ENCODE results near the gene ALKBH3.

Gene ALKBH3

DNA sequence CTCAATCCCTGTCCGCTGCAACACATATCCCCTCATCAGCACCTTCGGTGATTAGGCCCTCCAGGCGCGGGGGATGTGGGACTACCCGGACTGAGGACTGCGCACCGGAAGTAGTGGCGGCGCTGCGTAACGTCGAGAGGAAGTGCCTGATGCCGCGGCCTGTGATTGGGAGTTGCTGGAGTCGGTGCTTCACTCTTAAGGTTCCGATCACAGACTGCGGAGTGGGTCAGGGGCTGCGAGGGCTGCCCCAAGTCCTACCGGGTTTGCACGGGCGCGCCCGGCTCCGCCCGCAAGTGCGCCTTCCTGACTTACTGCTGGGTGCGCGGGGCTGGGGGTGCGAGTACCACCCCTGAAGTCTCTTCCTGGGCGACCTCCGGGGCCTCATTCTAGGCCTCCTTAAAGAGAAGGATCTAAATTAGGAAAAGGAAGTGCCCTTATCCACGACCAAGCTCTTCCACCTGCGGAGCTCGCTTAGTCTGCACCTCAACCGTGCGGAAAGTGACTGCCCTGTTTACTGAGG is at the start of gene ALKBH3:
TSS of gene ALKBH3 (plus strand) at position 192 of the 520 bp plus-strand sequence. CDS start 1,822 bp downstream, outside the sequence.
- DNase-seq (ENCODE audit: low read depth in 2 of 2), result peak; percentile 86 to 90

GRCh38 chr11:43830928-43831440 is 49.6 kb upstream of the ALKBH3 start:
- DNase-seq (ENCODE audit: low read depth in 2 of 2), result peak; percentile 31 to 44

- DNase-seq (ENCODE audit: low read depth in 2 of 2), result no peak
Observed at GRCh38 chr11:43832536-43832935, 48.1 kb upstream of the ALKBH3 start.

DNA sequence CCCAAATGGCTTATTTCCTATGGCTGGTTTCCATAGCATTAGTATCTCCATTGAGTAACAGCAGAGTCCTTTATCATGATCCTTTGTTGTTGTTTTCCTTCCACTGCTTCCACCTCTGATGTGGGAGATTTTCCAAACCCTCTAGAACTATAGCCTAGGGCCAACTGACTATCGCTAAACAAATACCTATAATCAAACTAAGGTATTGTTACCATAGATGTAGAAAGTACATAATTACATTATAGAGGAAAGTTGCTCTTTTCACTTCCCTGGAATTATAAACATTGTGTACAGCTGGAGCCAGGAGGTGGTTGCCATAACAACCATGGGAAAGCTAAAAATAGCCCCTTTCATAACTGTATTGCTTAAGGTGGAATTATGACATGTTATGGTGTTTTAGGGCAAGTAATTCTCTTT is 47.0 kb upstream of the ALKBH3 start:
- no peak for DNase-seq (ENCODE audit: low read depth in 2 of 2)

DNA sequence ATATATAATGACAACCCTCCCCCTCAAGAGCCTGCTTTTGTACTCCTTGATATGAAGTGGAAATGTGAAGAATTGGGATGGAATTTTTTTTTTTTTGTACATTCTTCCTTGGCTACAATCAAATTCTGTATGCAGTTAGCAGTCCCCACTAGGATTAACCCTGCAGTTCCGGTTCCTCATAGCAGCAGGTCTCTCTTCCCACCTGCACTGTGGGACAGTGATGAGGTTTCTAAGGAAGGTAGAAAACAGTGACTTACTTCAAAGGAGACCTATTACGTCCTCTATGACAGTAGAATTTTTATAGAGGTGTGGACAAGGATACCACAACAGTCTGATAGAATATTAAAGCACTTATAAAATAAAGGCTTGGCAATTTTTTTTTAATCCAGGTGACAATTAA is 46.3 kb upstream of the ALKBH3 start:
- DNase-seq (ENCODE audit: low read depth in 2 of 2), result no peak

DNA sequence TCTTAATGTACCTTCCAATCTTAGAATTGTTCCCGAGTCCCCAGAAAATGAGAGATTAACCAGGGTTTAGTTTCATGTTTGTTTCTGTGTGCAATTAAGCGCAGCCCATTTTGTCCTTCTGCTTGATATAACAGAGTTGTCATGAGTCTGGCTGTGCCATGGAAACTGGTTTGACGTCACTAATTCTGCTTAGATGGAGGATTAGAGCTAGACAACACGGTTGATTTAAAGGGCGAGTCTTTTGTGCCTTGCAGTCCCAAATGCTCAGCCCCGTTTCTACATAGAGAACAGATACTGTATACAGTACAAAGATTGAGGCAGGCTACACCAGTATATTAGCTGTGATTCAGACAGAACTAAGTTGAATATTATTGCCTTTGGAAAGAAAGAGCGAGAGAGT is 45.5 kb upstream of the ALKBH3 start:
- DNase-seq (ENCODE audit: low read depth in 2 of 2), result no peak

GRCh38 chr11:43837879-43838278 is 42.8 kb upstream of the ALKBH3 start:
- DNase-seq (ENCODE audit: low read depth in 2 of 2), result no peak

DNA sequence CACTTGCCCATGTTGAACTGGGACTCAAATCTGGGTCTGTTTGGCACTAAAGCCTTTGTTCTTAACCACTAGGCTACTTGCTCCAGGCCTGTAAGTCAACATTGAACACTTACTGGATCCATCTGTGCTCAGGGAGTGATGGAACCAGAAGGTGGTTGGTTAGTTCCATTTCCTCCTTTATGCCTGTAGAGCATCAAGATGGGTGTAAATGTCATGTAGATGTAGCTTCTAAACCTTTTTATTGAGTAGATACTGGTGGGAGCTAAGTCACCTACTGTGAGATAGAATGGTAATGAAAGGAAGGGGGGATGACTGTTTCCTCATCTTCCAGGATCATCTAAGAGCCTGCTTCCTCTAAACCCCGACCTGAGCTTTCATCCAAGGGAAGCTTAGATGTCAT is 38.6 kb upstream of the ALKBH3 start:
- no peak for DNase-seq (ENCODE audit: low read depth in 2 of 2)

DNA sequence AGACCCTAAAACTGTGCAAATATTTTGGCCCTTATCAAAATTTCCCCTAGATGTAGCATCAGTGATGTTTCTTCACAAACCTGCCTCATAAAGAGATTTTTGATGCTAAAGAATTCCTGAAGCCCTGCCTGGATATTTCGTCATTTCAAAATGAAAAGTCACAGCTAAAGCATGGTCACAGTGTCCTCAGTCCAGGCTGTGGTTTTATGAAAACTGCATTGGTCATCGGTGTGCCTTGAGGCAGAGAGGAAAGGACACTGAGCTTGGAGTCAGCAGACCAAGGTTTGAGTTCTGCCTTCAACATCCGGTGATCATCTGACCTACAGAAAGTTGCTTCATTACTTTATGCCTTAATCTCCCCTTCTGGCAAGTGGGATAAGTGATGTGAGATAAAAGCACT is 34.8 kb upstream of the ALKBH3 start:
- DNase-seq (ENCODE audit: low read depth in 2 of 2), result no peak

DNA sequence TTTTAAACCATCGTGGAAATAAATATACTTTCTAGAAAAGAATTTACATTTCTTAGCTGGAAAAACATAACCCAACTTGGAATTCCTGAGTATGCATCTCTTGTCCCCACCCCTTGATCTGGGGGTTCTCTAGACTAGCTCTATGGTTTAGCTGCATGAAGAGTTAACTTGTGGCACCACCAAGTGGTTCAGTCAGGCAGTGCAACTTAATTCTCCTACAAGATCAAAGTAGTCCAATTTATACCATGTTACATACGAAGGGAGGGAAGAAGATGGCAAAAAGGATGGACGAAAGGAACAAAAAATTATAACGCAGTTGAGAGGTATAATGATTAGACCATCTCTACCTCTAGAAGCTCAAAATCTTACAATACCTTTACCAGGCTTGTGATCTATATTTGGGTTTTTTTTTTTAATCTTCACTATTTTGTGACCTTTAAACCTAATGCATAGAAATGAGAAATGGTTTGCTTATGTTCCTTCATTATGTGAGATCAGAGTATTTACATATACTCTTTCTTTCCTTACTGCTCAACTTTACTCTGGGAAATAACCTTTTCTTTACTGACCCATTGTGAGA is 28.5 kb upstream of the ALKBH3 start:
- peak; percentile 49 to 56 for DNase-seq (ENCODE audit: low read depth in 2 of 2)

DNA sequence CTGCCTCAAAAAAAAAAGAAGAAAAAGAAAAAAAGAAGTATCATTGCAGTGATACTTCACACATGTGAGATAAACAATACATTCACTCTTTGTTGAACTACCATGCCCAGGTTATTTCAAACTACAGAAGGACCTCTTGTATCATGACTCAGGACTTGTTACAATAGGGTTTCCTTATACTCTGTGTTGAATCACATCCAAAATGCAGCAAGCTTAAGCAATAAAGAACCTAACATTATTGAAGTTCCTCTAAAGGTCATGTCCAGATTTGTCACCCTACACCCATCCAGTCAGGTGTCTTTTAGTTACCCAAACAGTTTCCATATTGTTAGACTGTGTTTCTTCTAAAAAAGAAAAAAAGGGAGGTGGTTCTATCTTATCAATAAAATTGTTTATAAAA is 26.9 kb upstream of the ALKBH3 start:
- no peak for DNase-seq (ENCODE audit: low read depth in 2 of 2)

DNA sequence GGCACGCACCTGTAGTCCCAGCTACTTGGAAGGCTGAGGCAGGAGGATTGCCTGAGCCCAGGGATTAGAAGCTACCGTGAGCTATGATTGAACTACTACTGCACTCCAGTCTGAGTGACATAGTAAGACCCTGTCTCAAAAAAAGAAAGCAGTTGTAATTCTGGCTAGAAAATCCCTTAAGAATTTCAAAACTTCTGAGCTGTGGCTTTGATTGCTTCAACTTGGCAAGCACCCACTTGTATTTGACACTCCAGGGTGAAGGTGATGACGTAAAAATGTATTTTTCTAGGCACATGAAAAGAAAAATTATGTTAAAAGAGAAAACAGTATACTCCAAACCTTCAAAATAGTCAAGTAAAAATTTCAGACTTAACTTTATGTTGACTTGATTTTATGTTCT is 23.6 kb upstream of the ALKBH3 start:
- DNase-seq (ENCODE audit: low read depth in 2 of 2), result no peak

DNA sequence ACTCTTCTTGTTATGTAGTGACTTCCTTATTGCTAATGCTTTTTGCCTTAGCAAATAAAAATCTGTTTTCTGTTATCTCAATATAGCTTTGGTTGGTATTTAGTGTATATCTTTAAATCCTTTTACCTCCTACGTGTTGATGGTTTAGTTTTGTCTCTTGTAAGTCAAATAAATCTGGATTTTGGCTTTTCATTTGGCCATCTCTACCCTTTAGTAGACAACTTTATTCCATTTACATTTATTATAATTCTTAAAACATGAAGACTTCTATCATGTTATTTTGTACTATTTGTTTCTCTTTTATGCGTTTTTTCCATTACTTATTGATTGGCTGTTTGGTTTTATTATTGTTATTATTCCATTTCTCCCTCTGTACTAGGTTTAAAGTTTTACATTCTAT is 19.5 kb upstream of the ALKBH3 start:
- no peak for DNase-seq (ENCODE audit: low read depth in 2 of 2)

- DNase-seq (ENCODE audit: low read depth in 2 of 2), result no peak
Observed at GRCh38 chr11:43866520-43866919, 14.1 kb upstream of the ALKBH3 start.

DNA sequence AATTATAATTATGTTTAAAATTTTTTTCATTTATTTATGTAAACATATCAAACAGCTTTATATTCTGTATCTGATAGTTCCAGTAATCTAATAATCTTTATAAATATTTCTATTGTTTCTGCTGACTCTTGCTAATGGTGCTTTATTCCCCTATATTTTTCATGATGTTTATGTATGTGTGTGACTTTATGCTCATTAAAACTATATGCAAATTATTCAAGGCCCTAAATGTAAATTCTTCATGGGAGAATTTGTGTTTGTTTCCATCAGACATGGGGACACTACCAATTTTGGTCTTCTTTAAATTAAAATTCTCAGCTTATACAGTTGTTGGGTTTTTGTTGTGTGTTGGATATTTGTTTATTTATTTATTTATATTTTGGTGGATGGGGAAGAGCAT is 13.7 kb upstream of the ALKBH3 start:
- DNase-seq (ENCODE audit: low read depth in 2 of 2), result no peak

GRCh38 chr11:43868852-43869567 is 11.6 kb upstream of the ALKBH3 start:
- DNase-seq (ENCODE audit: low read depth in 2 of 2), result no peak

DNA sequence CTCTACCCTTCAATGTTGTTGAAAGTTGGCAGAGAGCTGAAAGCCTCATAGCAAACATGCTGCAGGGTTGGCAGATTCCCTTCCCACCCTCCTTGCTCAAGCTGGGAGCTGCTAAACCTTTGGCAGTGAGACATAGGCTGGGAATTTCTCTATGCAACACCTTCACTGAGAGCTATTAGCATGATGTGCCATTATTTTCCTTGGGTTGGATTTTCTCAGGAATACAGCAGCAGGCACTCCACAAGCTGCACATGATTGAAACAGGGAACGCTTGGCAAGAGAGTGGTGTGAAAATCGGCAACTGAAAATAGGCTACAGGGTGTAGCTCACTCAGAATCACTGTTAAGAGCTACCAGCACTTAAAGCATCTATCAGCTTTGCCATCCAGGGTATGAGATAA is 9.6 kb upstream of the ALKBH3 start:
- no peak for DNase-seq (ENCODE audit: low read depth in 2 of 2)

- no peak for DNase-seq (ENCODE audit: low read depth in 2 of 2)
Observed at GRCh38 chr11:43872995-43873394, 7.6 kb upstream of the ALKBH3 start.

GRCh38 chr11:43874078-43874477 is 6.6 kb upstream of the ALKBH3 start:
- no peak for DNase-seq (ENCODE audit: low read depth in 2 of 2)

DNA sequence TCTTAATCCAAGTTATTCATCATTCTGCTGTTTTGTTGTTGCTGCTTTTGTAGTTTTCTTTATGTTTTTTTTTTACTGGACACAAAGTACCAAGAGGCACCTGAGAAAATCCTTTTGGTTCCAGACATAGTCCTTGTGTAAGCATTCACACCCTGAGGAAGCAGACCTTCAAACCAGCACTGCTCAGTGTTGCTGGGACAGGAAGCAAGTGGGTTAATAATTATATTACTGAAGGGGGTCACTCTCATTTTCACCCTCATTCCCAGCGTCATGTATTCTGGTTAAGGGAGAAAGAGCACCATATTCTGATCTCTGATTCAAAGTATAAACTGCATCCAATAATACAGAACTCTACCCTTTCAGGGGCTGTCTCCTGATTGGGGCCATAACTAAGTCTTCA is 5.9 kb upstream of the ALKBH3 start:
- no peak for DNase-seq (ENCODE audit: low read depth in 2 of 2)

DNA sequence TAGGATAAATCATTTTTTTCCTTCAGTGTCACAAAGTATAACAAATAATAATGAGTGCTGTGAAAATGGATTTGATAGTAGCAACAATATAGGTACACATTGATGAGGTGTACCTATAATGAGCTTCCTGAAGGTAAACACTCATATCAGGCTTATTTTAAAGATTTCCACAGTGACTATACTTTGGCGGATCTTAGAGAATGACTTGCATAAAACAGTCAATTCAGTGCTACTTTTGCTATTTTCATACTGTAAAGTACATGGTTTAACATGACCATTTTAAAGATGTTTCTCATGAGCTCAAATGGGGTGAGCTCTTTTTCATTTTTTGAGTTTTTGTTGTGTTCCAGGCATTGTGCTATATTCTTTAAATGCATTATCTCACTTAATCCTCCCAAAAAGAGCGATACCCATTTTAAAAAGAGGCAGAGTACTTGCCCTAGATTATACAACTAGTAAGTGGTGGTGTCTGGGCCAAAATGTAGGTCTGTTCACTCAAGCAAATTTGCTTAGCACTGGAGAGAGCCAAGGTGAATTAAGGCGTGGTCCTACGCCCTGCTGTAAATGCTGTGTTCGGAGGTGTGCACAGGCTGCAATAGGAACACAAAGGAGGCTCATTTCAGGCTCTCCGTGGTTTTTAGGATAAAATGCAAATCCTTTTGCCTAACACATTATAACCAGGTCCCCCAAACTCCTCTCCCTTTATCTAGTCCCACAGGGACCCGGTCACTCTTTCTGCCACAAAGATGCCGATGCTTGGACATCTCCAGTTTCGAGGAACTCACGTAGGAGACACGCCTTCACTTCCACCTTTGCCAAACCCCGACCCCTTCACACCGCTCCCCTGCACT is 617 bp upstream of the ALKBH3 start:
- no peak for DNase-seq (ENCODE audit: low read depth in 2 of 2)

DNA sequence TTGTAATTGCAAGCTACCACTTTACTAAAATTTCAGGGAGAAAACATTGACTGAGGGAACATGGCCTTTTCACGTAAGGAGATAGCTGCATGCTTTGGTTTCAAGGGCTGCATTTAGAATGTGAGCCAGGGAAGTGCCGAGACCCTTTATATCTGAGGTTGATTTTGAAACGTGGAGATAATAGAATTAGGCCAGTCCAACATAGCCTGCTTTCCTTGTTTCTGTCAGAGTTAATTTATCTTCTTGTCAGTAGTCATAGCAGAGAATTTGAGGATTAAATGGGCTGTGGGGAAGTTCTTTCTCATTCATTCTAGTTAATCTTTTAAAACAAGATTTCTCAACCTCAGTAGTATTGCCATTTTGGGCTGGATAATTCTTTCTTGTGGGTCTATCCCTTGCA is 12.2 kb downstream of the ALKBH3 start:
- no peak for DNase-seq (ENCODE audit: low read depth in 2 of 2)
